ENCODE results near the gene MCCC1.

The MCCC1 gene

GRCh38 chr3:183087184-183087583, 12.1 kb downstream of the MCCC1 start:
- TF ChIP-seq SIN3A (IDR thresholded peaks at IDR 0.05; ENCODE audit: borderline replicate concordance, insufficient read depth, low read length) (no peak), TAF1 (IDR thresholded peaks at IDR 0.05; ENCODE audit: borderline replicate concordance, insufficient read depth, low read length) (no peak), REST (IDR thresholded peaks at IDR 0.05; ENCODE audit: insufficient read depth in 1 of 2, low read depth in 2 of 2, low read length in 2 of 2) (no peak), POLR2AphosphoS5 (IDR thresholded peaks at IDR 0.05; ENCODE audit: low read depth, low read length) (no peak), FOXP2 (optimal IDR thresholded peaks at IDR 0.05; ENCODE audit: borderline replicate concordance, extremely low read depth, extremely low read length, insufficient read depth) (no peak)

DNA sequence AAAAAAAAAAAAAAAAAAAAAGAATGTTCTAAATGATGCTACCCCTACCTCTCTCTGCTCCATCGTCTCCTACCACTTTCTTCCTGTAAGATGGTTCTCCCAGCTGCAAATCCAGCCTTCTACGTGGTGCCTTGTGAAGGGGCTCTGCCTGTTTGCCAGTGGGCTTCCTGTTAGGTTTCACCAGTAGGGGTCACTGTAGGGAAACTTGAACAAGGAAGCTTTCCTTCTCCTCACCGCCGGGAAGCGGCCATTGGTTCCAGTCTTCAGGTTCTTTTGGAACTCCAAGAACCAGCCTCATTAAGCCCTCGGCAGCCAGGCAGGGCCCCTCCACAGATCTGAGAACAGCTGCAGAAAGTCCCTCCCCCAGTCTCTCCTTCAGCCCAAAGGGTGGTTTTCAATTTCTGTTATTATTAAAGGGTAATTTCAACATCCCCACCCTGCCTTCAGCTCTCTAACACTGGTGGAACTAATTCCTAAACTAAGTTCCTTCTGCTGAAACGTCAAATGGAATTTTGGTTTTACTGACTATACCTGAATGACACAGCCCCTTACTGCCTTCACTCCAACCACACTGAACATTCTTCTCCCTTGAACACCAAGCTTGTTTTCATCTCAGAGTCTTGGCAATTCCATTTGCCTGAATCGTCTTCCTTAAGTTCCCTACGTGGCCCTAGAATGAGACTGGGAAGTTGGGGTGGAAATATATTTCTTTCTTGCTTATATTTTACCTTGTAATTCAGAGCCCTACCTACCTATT, 13.5 kb downstream of the MCCC1 start:
- TF ChIP-seq SIN3A (IDR thresholded peaks at IDR 0.05; ENCODE audit: borderline replicate concordance, insufficient read depth, low read length) (no peak), TAF1 (IDR thresholded peaks at IDR 0.05; ENCODE audit: borderline replicate concordance, insufficient read depth, low read length) (no peak), REST (IDR thresholded peaks at IDR 0.05; ENCODE audit: insufficient read depth in 1 of 2, low read depth in 2 of 2, low read length in 2 of 2) (no peak), POLR2AphosphoS5 (IDR thresholded peaks at IDR 0.05; ENCODE audit: low read depth, low read length) (no peak), FOXP2 (optimal IDR thresholded peaks at IDR 0.05; ENCODE audit: borderline replicate concordance, extremely low read depth, extremely low read length, insufficient read depth) (no peak)

DNA sequence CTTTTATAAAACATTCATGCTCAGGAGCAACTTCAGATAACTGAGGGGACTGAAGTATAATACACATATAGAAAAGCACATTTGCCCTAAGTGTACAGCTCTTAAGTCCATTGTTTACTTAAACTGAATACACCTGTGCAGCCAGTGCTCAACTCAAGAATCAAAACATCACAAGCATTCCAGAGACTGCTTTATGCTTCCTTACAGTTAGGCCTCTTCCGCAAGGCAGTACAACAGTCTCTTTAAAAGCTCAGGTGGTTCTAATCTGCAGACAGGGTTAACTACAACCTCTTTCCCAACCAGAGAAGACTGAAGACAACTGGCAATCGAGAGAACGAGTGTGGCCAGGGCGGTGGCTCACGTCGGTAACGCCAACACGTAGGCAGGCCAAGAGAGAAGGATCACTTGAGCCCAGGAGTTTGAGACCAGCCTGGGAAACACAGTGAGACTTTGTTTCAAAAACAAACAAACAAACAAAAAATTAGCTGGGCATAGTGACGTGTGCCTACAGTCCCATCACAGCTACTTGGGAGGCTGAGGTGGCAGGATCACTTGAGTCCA, 16.9 kb downstream of the MCCC1 start:
- TF ChIP-seq REST (IDR thresholded peaks at IDR 0.05; ENCODE audit: insufficient read depth in 1 of 2, low read depth in 2 of 2, low read length in 2 of 2) (no peak), SIN3A (IDR thresholded peaks at IDR 0.05; ENCODE audit: borderline replicate concordance, insufficient read depth, low read length) (no peak)

DNA sequence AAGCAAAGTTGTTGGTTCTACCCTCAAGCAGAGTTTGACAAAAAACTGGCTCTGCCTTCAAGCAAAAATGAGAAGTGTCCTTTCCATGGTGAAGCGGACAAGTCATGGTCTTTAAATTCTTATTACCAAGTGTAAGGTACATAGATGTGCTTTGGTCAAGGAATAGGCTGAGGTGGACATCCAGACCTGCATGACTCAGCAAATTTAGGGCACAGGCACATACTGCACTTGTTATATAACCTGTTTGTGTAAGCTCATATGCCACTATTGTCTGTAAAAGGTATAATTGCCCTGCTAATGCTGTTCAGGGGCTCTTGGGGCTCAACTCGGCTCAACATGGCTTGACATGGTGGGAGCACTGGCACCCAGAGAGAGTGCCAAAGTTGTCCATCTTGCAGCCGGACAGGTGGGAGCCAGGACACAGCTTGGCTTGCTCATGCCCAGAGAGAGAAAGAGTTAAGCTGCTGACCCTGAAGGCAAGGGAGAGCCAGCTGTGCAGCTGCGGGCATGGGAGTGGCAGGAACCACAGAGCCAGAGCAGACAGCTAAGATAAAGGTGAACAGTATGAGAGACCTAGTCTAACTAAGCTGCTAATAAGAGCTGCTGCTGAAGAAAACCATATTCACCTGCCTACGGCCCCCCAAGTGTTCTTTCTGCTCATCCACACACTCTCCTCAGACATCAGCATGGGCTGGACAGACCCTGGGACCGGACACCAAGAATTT, 17.7 kb downstream of the MCCC1 start:
- no peak for TF ChIP-seq FOXP2 (optimal IDR thresholded peaks at IDR 0.05; ENCODE audit: borderline replicate concordance, extremely low read depth, extremely low read length, insufficient read depth)
- TF ChIP-seq TAF1 (IDR thresholded peaks at IDR 0.05; ENCODE audit: borderline replicate concordance, insufficient read depth, low read length), result no peak

DNA sequence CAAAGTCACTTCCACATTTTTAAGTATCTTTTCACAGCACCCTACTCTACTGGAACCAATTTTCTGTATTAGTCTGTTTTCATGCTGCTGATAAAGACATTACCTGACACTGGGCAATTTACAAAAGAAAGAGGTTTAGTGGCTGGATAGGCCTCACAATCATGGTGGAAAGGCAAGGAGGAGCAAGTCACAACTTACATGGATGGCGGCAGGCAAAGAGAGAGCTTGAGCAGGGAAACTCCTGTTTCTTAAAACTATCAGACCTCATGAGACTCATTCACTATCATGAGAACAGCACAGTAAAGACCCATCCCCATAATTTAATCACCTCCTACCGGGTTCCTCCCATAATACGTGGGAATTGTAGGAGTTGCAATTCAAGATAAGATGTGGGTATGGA, 18.7 kb downstream of the MCCC1 start:
- TF ChIP-seq POLR2AphosphoS5 (IDR thresholded peaks at IDR 0.05; ENCODE audit: low read depth, low read length) (no peak), FOXP2 (optimal IDR thresholded peaks at IDR 0.05; ENCODE audit: borderline replicate concordance, extremely low read depth, extremely low read length, insufficient read depth) (no peak), REST (IDR thresholded peaks at IDR 0.05; ENCODE audit: insufficient read depth in 1 of 2, low read depth in 2 of 2, low read length in 2 of 2) (no peak), SIN3A (IDR thresholded peaks at IDR 0.05; ENCODE audit: borderline replicate concordance, insufficient read depth, low read length) (no peak), TAF1 (IDR thresholded peaks at IDR 0.05; ENCODE audit: borderline replicate concordance, insufficient read depth, low read length) (no peak)
